ENCODE data around the gene SERINC2.
"Not testable (repeated sequence)": the region's sequence is repeated elsewhere in the genome, so short reads cannot be mapped to it uniquely, and the experiment has no call there.

DNA sequence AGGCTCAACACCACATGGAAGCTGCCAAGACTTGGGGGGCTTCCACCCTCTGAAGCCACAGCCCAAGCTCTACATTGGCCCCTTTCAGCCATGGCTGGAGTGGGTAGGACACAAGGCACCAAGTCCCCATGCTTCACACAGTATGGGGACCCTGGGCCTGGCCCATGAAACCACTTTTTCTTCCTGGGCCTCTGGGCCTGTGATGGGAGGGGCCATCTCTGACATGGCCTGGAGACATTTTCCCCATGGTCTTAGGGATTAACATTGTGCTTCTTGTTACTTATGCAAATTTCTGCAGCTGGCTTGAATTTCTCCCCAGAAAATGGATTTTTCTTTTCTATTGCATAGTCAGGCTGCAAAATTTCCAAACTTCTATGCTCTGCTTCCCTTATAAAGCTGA, 60.5 kb downstream of the SERINC2 start:
- TF ChIP-seq, protein P1, sequence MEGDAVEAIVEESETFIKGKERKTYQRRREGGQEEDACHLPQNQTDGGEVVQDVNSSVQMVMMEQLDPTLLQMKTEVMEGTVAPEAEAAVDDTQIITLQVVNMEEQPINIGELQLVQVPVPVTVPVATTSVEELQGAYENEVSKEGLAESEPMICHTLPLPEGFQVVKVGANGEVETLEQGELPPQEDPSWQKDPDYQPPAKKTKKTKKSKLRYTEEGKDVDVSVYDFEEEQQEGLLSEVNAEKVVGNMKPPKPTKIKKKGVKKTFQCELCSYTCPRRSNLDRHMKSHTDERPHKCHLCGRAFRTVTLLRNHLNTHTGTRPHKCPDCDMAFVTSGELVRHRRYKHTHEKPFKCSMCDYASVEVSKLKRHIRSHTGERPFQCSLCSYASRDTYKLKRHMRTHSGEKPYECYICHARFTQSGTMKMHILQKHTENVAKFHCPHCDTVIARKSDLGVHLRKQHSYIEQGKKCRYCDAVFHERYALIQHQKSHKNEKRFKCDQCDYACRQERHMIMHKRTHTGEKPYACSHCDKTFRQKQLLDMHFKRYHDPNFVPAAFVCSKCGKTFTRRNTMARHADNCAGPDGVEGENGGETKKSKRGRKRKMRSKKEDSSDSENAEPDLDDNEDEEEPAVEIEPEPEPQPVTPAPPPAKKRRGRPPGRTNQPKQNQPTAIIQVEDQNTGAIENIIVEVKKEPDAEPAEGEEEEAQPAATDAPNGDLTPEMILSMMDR (IDR thresholded peaks at IDR 0.05): not testable (repeated sequence)
- not testable (repeated sequence) for TF ChIP-seq EZH2phosphoT487, EZH2 (IDR thresholded peaks at IDR 0.05)
